Measurements from ENCODE around the gene RNF6. TPM values are rescaled to one million over a fixed set of nuclear protein-coding genes. Genes with fewer than 3 reads are reported as not detected.
"Not testable (repeated sequence)": the region's sequence is repeated elsewhere in the genome, so short reads cannot be mapped to it uniquely, and the experiment has no call there.

RNF6 gene
- total RNA-seq, 2 experiments from 2014 or later, result 38.2 to 39.4 TPM

- H3K4me1 Mint-ChIP-seq (ENCODE audit: low read depth), result peaks cover 26% of the 10 kb centered on the region
- H3K36me3 Mint-ChIP-seq (ENCODE audit: low read depth); H3K9me3 Mint-ChIP-seq; DNase-seq; H3K27me3 Mint-ChIP-seq (ENCODE audit: low read depth); CTCF ChIA-PET; H3K4me3 Mint-ChIP-seq; H3K27ac Mint-ChIP-seq: not testable (repeated sequence)
- intact Hi-C loops (cut with micrococcal nuclease), result loop anchor here (2.0 kb wide), 1 partner anchor 251 kb away; no protein-coding TSS in a partner anchor
These were observed 29.9 kb upstream of the RNF6 start for GRCh38 chr13:26252006-26252405.

- H3K36me3 Mint-ChIP-seq (ENCODE audit: low read depth), result no peaks in the 10 kb centered on the region
These were observed 27.4 kb upstream of the RNF6 start for GRCh38 chr13:26249551-26249950.

GRCh38 chr13:26247608-26248007 lies 25.5 kb upstream of the RNF6 start:
- intact Hi-C loops (cut with micrococcal nuclease), result no loop called here
- Mint-ChIP-seq H3K9me3 (peaks cover under 1% of the 10 kb centered on the region), H3K27me3 (ENCODE audit: low read depth) (no peaks in the 10 kb centered on the region), H3K4me1 (ENCODE audit: low read depth) (no peaks in the 10 kb centered on the region), H3K4me3 (no peak overlapping the region), H3K36me3 (ENCODE audit: low read depth) (no peaks in the 10 kb centered on the region), H3K27ac (no peak overlapping the region)
- DNase-seq, result no peak
- CTCF ChIA-PET, result no interaction called here

More at GRCh38 chr13:26249551-26249950, 27.4 kb upstream of the RNF6 start:
- H3K4me1 Mint-ChIP-seq (ENCODE audit: low read depth), result peaks cover 7% of the 10 kb centered on the region
- no peaks in the 10 kb centered on the region for H3K9me3 Mint-ChIP-seq
- H3K27me3 Mint-ChIP-seq (ENCODE audit: low read depth), result no peaks in the 10 kb centered on the region
- intact Hi-C loops (cut with micrococcal nuclease), result no loop called here
- H3K4me3 Mint-ChIP-seq, result no peak overlapping the region
- no peak overlapping the region for H3K27ac Mint-ChIP-seq
- no peak for DNase-seq
- CTCF ChIA-PET, result no interaction called here

GRCh38 chr13:26247011-26247410 lies 24.9 kb upstream of the RNF6 start:
- Mint-ChIP-seq H3K4me1 (ENCODE audit: low read depth) (no peaks in the 10 kb centered on the region), H3K27me3 (ENCODE audit: low read depth) (peaks cover 2% of the 10 kb centered on the region), H3K27ac (no peak overlapping the region), H3K4me3 (no peak overlapping the region), H3K9me3 (peaks cover 2% of the 10 kb centered on the region), H3K36me3 (ENCODE audit: low read depth) (no peaks in the 10 kb centered on the region)
- intact Hi-C loops (cut with micrococcal nuclease), result no loop called here
- DNase-seq, result no peak
- CTCF ChIA-PET, result no interaction called here

GRCh38 chr13:26246154-26246553 lies 24.0 kb upstream of the RNF6 start:
- intact Hi-C loops (cut with micrococcal nuclease), result no loop called here
- H3K27ac Mint-ChIP-seq, result no peak overlapping the region

GRCh38 chr13:26236296-26236695 lies 14.2 kb upstream of the RNF6 start:
- no peak for DNase-seq
- no peak overlapping the region for H3K4me3 Mint-ChIP-seq
- no peaks in the 10 kb centered on the region for H3K9me3 Mint-ChIP-seq
- CTCF ChIA-PET, result interaction anchor here (0.6 to 2.5 kb wide), 2 partner anchors 51 to 103 kb away, joined by 3 to 7 read pairs; no protein-coding TSS in a partner anchor
- H3K4me1 Mint-ChIP-seq (ENCODE audit: low read depth), result peaks cover 9% of the 10 kb centered on the region
- H3K27ac Mint-ChIP-seq, result no peak overlapping the region
- no peaks in the 10 kb centered on the region for H3K36me3 Mint-ChIP-seq (ENCODE audit: low read depth)
- intact Hi-C loops (cut with micrococcal nuclease), result loop anchor here (1.0 kb wide), 1 partner anchor 15 kb away; no protein-coding TSS in a partner anchor
- H3K27me3 Mint-ChIP-seq (ENCODE audit: low read depth), result peaks cover 7% of the 10 kb centered on the region

More at GRCh38 chr13:26246154-26246553, 24.0 kb upstream of the RNF6 start:
- no peak for DNase-seq
- Mint-ChIP-seq H3K27me3 (ENCODE audit: low read depth) (peaks cover 4% of the 10 kb centered on the region), H3K9me3 (peaks cover 2% of the 10 kb centered on the region), H3K4me3 (no peak overlapping the region), H3K4me1 (ENCODE audit: low read depth) (no peaks in the 10 kb centered on the region), H3K36me3 (ENCODE audit: low read depth) (no peaks in the 10 kb centered on the region)
- CTCF ChIA-PET, result interaction anchor here (0.6 kb wide), 2 partner anchors 233 to 1115 kb away, joined by 5 to 6 read pairs; no protein-coding TSS in a partner anchor

- Mint-ChIP-seq H3K27me3 (ENCODE audit: low read depth) (peaks cover 4% of the 10 kb centered on the region), H3K36me3 (ENCODE audit: low read depth) (no peaks in the 10 kb centered on the region), H3K27ac (no peak overlapping the region), H3K4me1 (ENCODE audit: low read depth) (no peaks in the 10 kb centered on the region), H3K9me3 (no peaks in the 10 kb centered on the region), H3K4me3 (no peak overlapping the region)
- intact Hi-C loops (cut with micrococcal nuclease), result no loop called here
- CTCF ChIA-PET, result no interaction called here
- DNase-seq, result no peak
These were observed 8.6 kb upstream of the RNF6 start for GRCh38 chr13:26230703-26231102.

- intact Hi-C loops (cut with micrococcal nuclease), result loop anchor here (10.0 kb wide), 3 partner anchors 354 to 1196 kb away; partner anchors contain the start of genes GTF3A and USP12
These were observed 7.0 kb upstream of the RNF6 start for GRCh38 chr13:26229080-26229615.

GRCh38 chr13:26228096-26228495 lies 6.0 kb upstream of the RNF6 start:
- H3K27ac Mint-ChIP-seq, result no peak overlapping the region
- no peak for DNase-seq
- H3K27me3 Mint-ChIP-seq (ENCODE audit: low read depth), result peaks cover 2% of the 10 kb centered on the region
- peaks cover 5% of the 10 kb centered on the region for H3K4me1 Mint-ChIP-seq (ENCODE audit: low read depth)
- intact Hi-C loops (cut with micrococcal nuclease), result loop anchor here (10.0 kb wide), 3 partner anchors 353 to 1197 kb away; partner anchors contain the start of genes GTF3A and USP12
- CTCF ChIA-PET, result interaction anchor here (1.1 kb wide), 1 partner anchor 43 kb away, joined by 3 read pairs; no protein-coding TSS in a partner anchor
- no peaks in the 10 kb centered on the region for H3K9me3 Mint-ChIP-seq
- no peak overlapping the region for H3K4me3 Mint-ChIP-seq
- no peaks in the 10 kb centered on the region for H3K36me3 Mint-ChIP-seq (ENCODE audit: low read depth)

More at GRCh38 chr13:26229080-26229615, 7.0 kb upstream of the RNF6 start:
- Mint-ChIP-seq H3K9me3 (no peaks in the 10 kb centered on the region), H3K27me3 (ENCODE audit: low read depth) (peaks cover 2% of the 10 kb centered on the region), H3K36me3 (ENCODE audit: low read depth) (no peaks in the 10 kb centered on the region), H3K4me1 (ENCODE audit: low read depth) (no peaks in the 10 kb centered on the region), H3K4me3 (no peak overlapping the region), H3K27ac (no peak overlapping the region)
- no peak for DNase-seq
- CTCF ChIA-PET, result interaction anchor here (0.5 kb wide), 1 partner anchor 35 kb away, joined by 3 read pairs; no protein-coding TSS in a partner anchor

GRCh38 chr13:26227166-26227971 lies 5.3 kb upstream of the RNF6 start:
- no peaks in the 10 kb centered on the region for H3K36me3 Mint-ChIP-seq (ENCODE audit: low read depth)

GRCh38 chr13:26225896-26226617 lies 3.9 kb upstream of the RNF6 start:
- H3K4me1 Mint-ChIP-seq (ENCODE audit: low read depth), result peaks cover 9% of the 10 kb centered on the region
- CTCF ChIA-PET, result interaction anchor here (1.7 kb wide), 1 partner anchor 41 kb away, joined by 5 read pairs; no protein-coding TSS in a partner anchor
- no peak for DNase-seq
- H3K4me3 Mint-ChIP-seq, result no peak overlapping the region
- H3K36me3 Mint-ChIP-seq (ENCODE audit: low read depth), result peaks cover 5% of the 10 kb centered on the region
- H3K27ac Mint-ChIP-seq, result no peak overlapping the region
- no peaks in the 10 kb centered on the region for H3K9me3 Mint-ChIP-seq
- peaks cover 2% of the 10 kb centered on the region for H3K27me3 Mint-ChIP-seq (ENCODE audit: low read depth)
- intact Hi-C loops (cut with micrococcal nuclease), result loop anchor here (10.0 kb wide), 3 partner anchors 351 to 1199 kb away; partner anchors contain the start of genes GTF3A and USP12

More at GRCh38 chr13:26227166-26227971, 5.3 kb upstream of the RNF6 start:
- DNase-seq, result no peak
- CTCF ChIA-PET, result interaction anchor here (0.6 to 1.7 kb wide), 4 partner anchors 10 to 43 kb away, joined by 3 to 5 read pairs (median 3); no protein-coding TSS in a partner anchor
- no peak overlapping the region for H3K27ac Mint-ChIP-seq
- intact Hi-C loops (cut with micrococcal nuclease), result loop anchor here (10.0 kb wide), 3 partner anchors 353 to 1197 kb away; partner anchors contain the start of genes GTF3A and USP12
- no peak overlapping the region for H3K4me3 Mint-ChIP-seq
- H3K27me3 Mint-ChIP-seq (ENCODE audit: low read depth), result peaks cover 2% of the 10 kb centered on the region
- peaks cover 9% of the 10 kb centered on the region for H3K4me1 Mint-ChIP-seq (ENCODE audit: low read depth)
- no peaks in the 10 kb centered on the region for H3K9me3 Mint-ChIP-seq

All from activated naive CD4-positive, alpha-beta T cell treated with anti-CD3 and anti-CD28 coated beads for 36 hours (primary cell).